HCT116 (cell line): ENCODE results near the gene NOP10. TPM values are rescaled to one million over a fixed set of nuclear protein-coding genes. Genes with fewer than 3 reads are reported as not detected.

Experiments
- ATAC-seq: fragments of 200-7000 bp; cut with Tn5 transposase; 2 replicates; pipeline ENCODE4 v1.9.1; 2020; ENCODE audit warnings: mild to moderate bottlenecking, moderate library complexity
- BruUV-seq: library from RNA; stranded (reverse); fragments of 400-500 nt; replicated peaks from 2 replicates; lab custom pipeline; 2021; lab: Mats Ljungman, UMichigan
- CTCF ChIA-PET: fragments of 300-600 bp; sonication (Branson Sonifier 250); formaldehyde crosslinking; loops from one replicate; lab custom pipeline; 2021; ENCODE audit warnings: antibody characterized with exemption; lab: Charles Lee
- POLR2A ChIA-PET: fragments of 300-600, 350-600 bp; sonication (Branson Sonifier 250); formaldehyde crosslinking; loops from one replicate; lab custom pipeline; 2021; ENCODE audit warnings: antibody characterized with exemption; lab: Charles Lee
- RAD21 ChIA-PET, 2 experiments: fragments of 300-600 bp; sonication (Branson Sonifier 250); formaldehyde crosslinking; loops; one replicate each; lab custom pipeline; 2023; ENCODE audit warnings: low total read pairs in 2 of 2; ENCODE audit not compliant: uncharacterized antibody in 2 of 2, unreplicated experiment in 2 of 2, low non-redundant PET in 1 of 2; lab: Charles Lee
- DNase-seq: peaks from one replicate; pipeline ENCODE4 v3.0.0-alpha.2; 2010; ENCODE audit warnings: low read depth, low spot score
- H2AFZ ChIP-seq: fragments of 200-600 bp; shearing (Covaris generic), sonication (generic); 2 replicates; pipeline ENCODE4 v1.6.1; 2017; ENCODE audit warnings: low read depth, mixed run types, mixed read lengths, antibody characterized with exemption, low read length; ENCODE audit not compliant: poor library complexity, severe bottlenecking
- H3K27ac ChIP-seq: 2 replicates; pipeline ENCODE4 v1.5.1; 2012; ENCODE audit warnings: low read depth, low read length
- H3K27me3 ChIP-seq: fragments of 200-600 bp; sonication (generic); 2 replicates; pipeline ENCODE4 v1.6.1; 2016; ENCODE audit warnings: mixed run types, low read length, mixed read lengths; ENCODE audit not compliant: insufficient read depth
- H3K36me3 ChIP-seq, 2 experiments: fragments of 200-500 bp in 1 of 2; fragments of 200-600 bp in 1 of 2; sonication (Bioruptor generic) in 1 of 2; sonication (generic) in 1 of 2; 2 replicates each; pipeline versions ENCODE4 v1.5.1 to v1.6.1; 2014 to 2016; ENCODE audit warnings: low read length in 2 of 2, inconsistent platforms in 1 of 2, mixed read lengths in 1 of 2, mixed run types in 1 of 2; ENCODE audit not compliant: insufficient read depth in 2 of 2, control insufficient read depth in 1 of 2
- H3K4me1 ChIP-seq, 2 experiments: fragments of 200-600 bp in 1 of 2; sonication (generic) in 1 of 2; 2 replicates each; pipeline versions ENCODE4 v1.5.1 to v1.6.1; 2012 to 2017; ENCODE audit warnings: low read length in 2 of 2, inconsistent platforms in 1 of 2, mild to moderate bottlenecking in 1 of 2, mixed read lengths in 1 of 2, mixed run types in 1 of 2, moderate library complexity in 1 of 2; ENCODE audit not compliant: insufficient read depth in 2 of 2, control insufficient read depth in 1 of 2
- H3K4me2 ChIP-seq: fragments of 200-600 bp; sonication (generic); 2 replicates; pipeline ENCODE4 v1.6.1; 2017; ENCODE audit warnings: mixed run types, low read length, mixed read lengths
- H3K4me3 ChIP-seq, 2 experiments: fragments of 200-600 bp in 1 of 2; sonication (generic) in 1 of 2; replicated peaks in 1 of 2; 2 replicates each; pipeline ENCODE4 v1.5.1; 2011 to 2016; ENCODE audit warnings: low read length in 2 of 2, control low read depth in 1 of 2, low read depth in 1 of 2, mild to moderate bottlenecking in 1 of 2, mixed read lengths in 1 of 2, mixed run types in 1 of 2
- H3K79me2 ChIP-seq: fragments of 200-600 bp; sonication (generic); 2 replicates; pipeline ENCODE4 v1.6.1; 2017; ENCODE audit warnings: mild to moderate bottlenecking, mixed run types, low read length, moderate library complexity, mixed read lengths; ENCODE audit not compliant: insufficient read depth
- H3K9ac ChIP-seq: fragments of 200-600 bp; sonication (generic); 2 replicates; pipeline ENCODE4 v1.6.1; 2016; ENCODE audit warnings: low read length, mixed read lengths
- H3K9me2 ChIP-seq: fragments of 200-600 bp; sonication (generic), shearing (Covaris generic); 2 replicates; pipeline ENCODE4 v1.6.1; 2017; ENCODE audit warnings: mixed run types, mild to moderate bottlenecking, moderate library complexity; ENCODE audit not compliant: insufficient read depth
- H3K9me3 ChIP-seq, 2 experiments: fragments of 200-500 bp in 1 of 2; fragments of 200-600 bp in 1 of 2; sonication (Bioruptor generic) in 1 of 2; sonication (generic) in 1 of 2; 2 replicates each; pipeline ENCODE4 v1.6.1; 2014 to 2017; ENCODE audit warnings: low read length in 2 of 2, mixed read lengths in 2 of 2, inconsistent platforms in 1 of 2, low read depth in 1 of 2, mild to moderate bottlenecking in 1 of 2, mixed run types in 1 of 2, moderate library complexity in 1 of 2; ENCODE audit not compliant: control insufficient read depth in 1 of 2, insufficient read depth in 1 of 2
- H4K20me1 ChIP-seq: fragments of 200-600 bp; sonication (generic), shearing (Covaris generic); 2 replicates; pipeline ENCODE4 v1.6.1; 2017; ENCODE audit warnings: mixed run types, mild to moderate bottlenecking, moderate library complexity; ENCODE audit not compliant: insufficient read depth
- CBX3 ChIP-seq: IDR thresholded peaks from 2 replicates; pipeline ENCODE4 v1.6.1; 2012; ENCODE audit warnings: low read depth
- CEBPB ChIP-seq: IDR thresholded peaks from 2 replicates; pipeline ENCODE4 v1.6.1; 2012; ENCODE audit warnings: low read depth
- EZH2 ChIP-seq: fragments of 200-600 bp; sonication (generic); IDR thresholded peaks from 2 replicates; pipeline ENCODE4 v1.6.1; 2017; ENCODE audit warnings: antibody characterized with exemption, mixed run types
- FOSL1 ChIP-seq: IDR thresholded peaks from 2 replicates; pipeline ENCODE4 v1.6.1; 2012; ENCODE audit warnings: low read depth
- RAD21 ChIP-seq: IDR thresholded peaks from 2 replicates; pipeline ENCODE4 v1.6.1; 2012; ENCODE audit warnings: low read depth, mild to moderate bottlenecking
- intact Hi-C: fragments of 100-400 bp; cut with micrococcal nuclease; formaldehyde crosslinking; loops from 2 replicates; pipeline ENCODE4 v1.10.0; 2022
- total RNA-seq: library from RNA; stranded (reverse); gene quantifications from one replicate; pipeline ENCODE4 v1.2.1, GENCODE V29; 2021; ENCODE audit not compliant: unreplicated experiment
- TF ChIP-seq, protein P1 (sequence below), 3 experiments: fragments of 200-600 bp in 1 of 3; sonication (generic) in 1 of 3; IDR thresholded peaks in 2 of 3; conservative IDR thresholded peaks in 1 of 3; 2 replicates each; pipeline ENCODE4 v1.5.1; 2012 to 2017; ENCODE audit warnings: low read depth in 2 of 3, low read length in 2 of 3, antibody characterized with exemption in 1 of 3, borderline replicate concordance in 1 of 3, control low read depth in 1 of 3, mild to moderate bottlenecking in 1 of 3, mixed read lengths in 1 of 3, mixed run types in 1 of 3, moderate library complexity in 1 of 3; ENCODE audit not compliant: insufficient read depth in 1 of 3
- TF ChIP-seq, protein P2 (sequence below): IDR thresholded peaks from 2 replicates; pipeline ENCODE4 v1.6.1; 2011; ENCODE audit warnings: mild to moderate bottlenecking, low read length, moderate library complexity; ENCODE audit not compliant: insufficient replicate concordance; ENCODE audit errors: extremely low read depth
- TF ChIP-seq, protein P3 (sequence below): IDR thresholded peaks from 2 replicates; pipeline ENCODE4 v1.6.1; 2012

Gene NOP10
- total RNA-seq, 1 experiment from 2014 or later, result 216 TPM

DNA sequence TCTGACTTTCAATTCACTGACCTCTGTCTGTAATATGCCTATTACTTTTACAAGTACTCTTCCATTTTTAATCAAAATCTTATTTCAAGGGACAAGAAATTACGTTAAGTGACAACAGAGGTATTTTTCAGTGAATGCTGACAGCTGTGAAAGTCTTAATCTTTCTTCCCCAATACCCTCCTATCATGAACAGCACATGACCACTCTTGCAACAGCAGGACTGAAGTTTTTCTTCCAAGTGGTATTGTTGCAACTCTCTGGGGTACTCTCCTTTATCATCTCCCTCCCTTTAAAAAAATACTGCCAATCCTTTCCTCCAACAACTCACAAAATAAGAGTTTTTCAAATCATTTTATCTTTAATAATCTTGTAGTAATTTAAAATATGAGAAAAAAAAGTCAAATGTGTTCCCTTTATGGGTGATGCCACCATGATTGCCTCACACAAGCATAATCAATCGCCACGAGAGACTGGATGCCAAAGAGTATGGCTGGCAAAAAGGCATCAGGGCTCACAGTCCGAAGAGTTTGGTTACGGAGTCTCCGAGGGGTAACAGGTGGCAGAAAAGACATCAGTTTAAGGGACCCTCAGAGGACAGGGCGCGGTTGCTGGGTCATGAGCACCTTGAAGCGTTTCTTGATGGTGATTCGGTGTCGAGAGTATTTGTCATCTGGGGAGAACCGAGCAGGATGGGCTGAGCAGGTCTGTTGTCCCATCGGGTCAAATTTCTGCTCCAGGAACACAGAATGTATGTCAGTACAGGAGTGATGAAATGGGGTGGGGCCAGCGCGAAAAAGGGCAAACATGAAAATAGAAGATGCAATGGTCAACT lies 1.3 kb downstream of the NOP10 start:
- CTCF ChIA-PET, result no interaction called here
- intact Hi-C loops, result loop anchor here (2.0 kb wide), 1 partner anchor 15 kb away; no protein-coding TSS in a partner anchor

DNA sequence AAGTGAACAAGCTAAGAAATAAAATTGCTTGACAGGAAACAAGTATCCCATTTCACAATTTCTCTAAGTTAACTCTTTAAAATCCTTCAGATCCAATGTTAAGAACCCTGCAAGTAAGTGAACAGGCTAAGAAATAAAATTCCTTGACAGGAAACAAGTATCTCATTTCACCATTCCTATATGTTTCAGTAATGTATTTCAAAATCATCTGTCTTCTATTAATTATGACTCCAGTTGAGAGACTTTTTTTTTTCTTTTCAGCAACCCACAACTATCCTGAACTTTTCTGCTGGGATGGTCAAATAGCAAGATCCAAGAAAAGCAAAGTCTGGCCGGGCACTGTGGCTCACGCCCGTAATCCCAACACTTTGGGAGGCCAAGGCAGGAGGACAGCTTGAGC lies 3.0 kb downstream of the NOP10 start:
- H3K9ac ChIP-seq, result no peak overlapping the region
- H2AFZ ChIP-seq, result no peak overlapping the region
- no peak overlapping the region for H3K4me2 ChIP-seq
- no peak overlapping the region for H3K27ac ChIP-seq
- POLR2A ChIA-PET, result no interaction called here
- no peaks in the 10 kb centered on the region for H3K9me2 ChIP-seq
- no peak overlapping the region for H3K4me3 ChIP-seq
- H3K79me2 ChIP-seq, result peaks cover 41% of the 10 kb centered on the region
- TF ChIP-seq, protein P1, sequence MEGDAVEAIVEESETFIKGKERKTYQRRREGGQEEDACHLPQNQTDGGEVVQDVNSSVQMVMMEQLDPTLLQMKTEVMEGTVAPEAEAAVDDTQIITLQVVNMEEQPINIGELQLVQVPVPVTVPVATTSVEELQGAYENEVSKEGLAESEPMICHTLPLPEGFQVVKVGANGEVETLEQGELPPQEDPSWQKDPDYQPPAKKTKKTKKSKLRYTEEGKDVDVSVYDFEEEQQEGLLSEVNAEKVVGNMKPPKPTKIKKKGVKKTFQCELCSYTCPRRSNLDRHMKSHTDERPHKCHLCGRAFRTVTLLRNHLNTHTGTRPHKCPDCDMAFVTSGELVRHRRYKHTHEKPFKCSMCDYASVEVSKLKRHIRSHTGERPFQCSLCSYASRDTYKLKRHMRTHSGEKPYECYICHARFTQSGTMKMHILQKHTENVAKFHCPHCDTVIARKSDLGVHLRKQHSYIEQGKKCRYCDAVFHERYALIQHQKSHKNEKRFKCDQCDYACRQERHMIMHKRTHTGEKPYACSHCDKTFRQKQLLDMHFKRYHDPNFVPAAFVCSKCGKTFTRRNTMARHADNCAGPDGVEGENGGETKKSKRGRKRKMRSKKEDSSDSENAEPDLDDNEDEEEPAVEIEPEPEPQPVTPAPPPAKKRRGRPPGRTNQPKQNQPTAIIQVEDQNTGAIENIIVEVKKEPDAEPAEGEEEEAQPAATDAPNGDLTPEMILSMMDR (IDR thresholded peaks at IDR 0.05 in 2 of 3, conservative IDR thresholded peaks at IDR 0.05 in 1 of 3; ENCODE audit: borderline replicate concordance in 1 of 3, insufficient read depth in 1 of 3, low read depth in 2 of 3, low read length in 2 of 3), result no peak
- TF ChIP-seq, protein P2, sequence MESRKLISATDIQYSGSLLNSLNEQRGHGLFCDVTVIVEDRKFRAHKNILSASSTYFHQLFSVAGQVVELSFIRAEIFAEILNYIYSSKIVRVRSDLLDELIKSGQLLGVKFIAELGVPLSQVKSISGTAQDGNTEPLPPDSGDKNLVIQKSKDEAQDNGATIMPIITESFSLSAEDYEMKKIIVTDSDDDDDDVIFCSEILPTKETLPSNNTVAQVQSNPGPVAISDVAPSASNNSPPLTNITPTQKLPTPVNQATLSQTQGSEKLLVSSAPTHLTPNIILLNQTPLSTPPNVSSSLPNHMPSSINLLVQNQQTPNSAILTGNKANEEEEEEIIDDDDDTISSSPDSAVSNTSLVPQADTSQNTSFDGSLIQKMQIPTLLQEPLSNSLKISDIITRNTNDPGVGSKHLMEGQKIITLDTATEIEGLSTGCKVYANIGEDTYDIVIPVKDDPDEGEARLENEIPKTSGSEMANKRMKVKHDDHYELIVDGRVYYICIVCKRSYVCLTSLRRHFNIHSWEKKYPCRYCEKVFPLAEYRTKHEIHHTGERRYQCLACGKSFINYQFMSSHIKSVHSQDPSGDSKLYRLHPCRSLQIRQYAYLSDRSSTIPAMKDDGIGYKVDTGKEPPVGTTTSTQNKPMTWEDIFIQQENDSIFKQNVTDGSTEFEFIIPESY, result no peak
- TF ChIP-seq RAD21 (no peak), EZH2 (no peak), CEBPB (no peak), FOSL1 (no peak), CBX3 (no peak)
- TF ChIP-seq, protein P3, sequence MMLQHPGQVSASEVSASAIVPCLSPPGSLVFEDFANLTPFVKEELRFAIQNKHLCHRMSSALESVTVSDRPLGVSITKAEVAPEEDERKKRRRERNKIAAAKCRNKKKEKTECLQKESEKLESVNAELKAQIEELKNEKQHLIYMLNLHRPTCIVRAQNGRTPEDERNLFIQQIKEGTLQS, result no peak
- DNase-seq (no peak), ATAC-seq (no peak)
- H3K27me3 ChIP-seq, result no peaks in the 10 kb centered on the region
- CTCF ChIA-PET, result interaction anchor here (0.8 kb wide), 1 partner anchor 28 kb away, joined by 4 read pairs; the partner anchor contains the start of gene LPCAT4
- BruUV-seq, result no TSS peak
- no peaks in the 10 kb centered on the region for H3K9me3 ChIP-seq
- peaks cover 20 to 32% of the 10 kb centered on the region in 2 experiments for H3K36me3 ChIP-seq
- H3K4me1 ChIP-seq, result peaks cover 10 to 35% of the 10 kb centered on the region in 2 experiments; a peak in 3 of 4 replicates
- H4K20me1 ChIP-seq, result no peaks in the 10 kb centered on the region
- intact Hi-C loops, result loop anchor here (5.0 kb wide), 1 partner anchor 103 kb away; no protein-coding TSS in a partner anchor
- RAD21 ChIA-PET, result no interaction called here

More for the DNA sequence above, 1.3 kb downstream of the NOP10 start:
- RAD21 ChIA-PET, result no interaction called here
- TSS peak; percentile 78 for BruUV-seq
- Histone ChIP-seq H3K27me3 (no peaks in the 10 kb centered on the region), H3K79me2 (peaks cover 41% of the 10 kb centered on the region), H3K4me2 (peak overlapping the region; percentile 85), H3K27ac (peak overlapping the region; percentile 72), H3K9ac (peak overlapping the region; percentile 86), H3K4me1 (peaks cover 10 to 35% of the 10 kb centered on the region in 2 experiments; a peak in 3 of 4 replicates), H3K36me3 (peaks cover 20 to 32% of the 10 kb centered on the region in 2 experiments), H2AFZ (no peak overlapping the region), H3K9me2 (no peaks in the 10 kb centered on the region), H3K9me3 (no peaks in the 10 kb centered on the region), H4K20me1 (no peaks in the 10 kb centered on the region), H3K4me3 (peak overlapping the region; percentile 79 to 96)
- TF ChIP-seq, protein P1 (IDR thresholded peaks at IDR 0.05 in 2 of 3, conservative IDR thresholded peaks at IDR 0.05 in 1 of 3; ENCODE audit: borderline replicate concordance in 1 of 3, insufficient read depth in 1 of 3, low read depth in 2 of 3, low read length in 2 of 3), result no peak
- ATAC-seq (no peak), DNase-seq (no peak)
- POLR2A ChIA-PET, result no interaction called here
